A673 (cell line): ENCODE measurements around the gene CHD2. TPM values are rescaled to one million over a fixed set of nuclear protein-coding genes. Genes with fewer than 3 reads are reported as not detected.

ENCODE experiments used
- BruUV-seq: library from RNA; stranded (reverse); fragments of 400-500 nt; replicated peaks from 2 replicates; lab custom pipeline; 2021; lab: Mats Ljungman, UMichigan
- CTCF ChIA-PET: fragments of 300-600 bp; sonication (Branson Sonifier 250); formaldehyde crosslinking; loops from one replicate; lab custom pipeline; 2022; ENCODE audit warnings: antibody characterized with exemption; lab: Charles Lee
- POLR2A ChIA-PET: fragments of 300-600 bp; sonication (Branson Sonifier 250); formaldehyde crosslinking; loops from one replicate; lab custom pipeline; 2022; ENCODE audit warnings: antibody characterized with exemption; ENCODE audit not compliant: low non-redundant PET; lab: Charles Lee
- DNase-seq: peaks from one replicate; pipeline ENCODE4 v3.0.0-alpha.2; 2015; ENCODE audit warnings: low spot score
- H3K27ac ChIP-seq: fragments of 200-600 bp; sonication (generic); 2 replicates; pipeline ENCODE4 v1.5.1; 2016; ENCODE audit warnings: mixed run types, low read depth, mild to moderate bottlenecking, mixed read lengths, antibody characterized with exemption, low read length; ENCODE audit not compliant: poor library complexity, severe bottlenecking
- H3K27me3 ChIP-seq: fragments of 200-600 bp; sonication (generic); replicated peaks from 2 replicates; pipeline ENCODE4 v1.6.1; 2017; ENCODE audit warnings: mixed run types, low read depth, mild to moderate bottlenecking, mixed read lengths, antibody characterized with exemption, low read length; ENCODE audit not compliant: insufficient read depth, poor library complexity
- H3K36me3 ChIP-seq: fragments of 200-600 bp; sonication (generic); 2 replicates; pipeline ENCODE4 v1.6.1; 2016; ENCODE audit warnings: mixed run types, mild to moderate bottlenecking, mixed read lengths, antibody characterized with exemption, low read length; ENCODE audit not compliant: insufficient read depth, poor library complexity, severe bottlenecking
- H3K4me1 ChIP-seq: fragments of 200-600 bp; sonication (generic); 2 replicates; pipeline ENCODE4 v1.6.1; 2017; ENCODE audit warnings: mixed run types, mild to moderate bottlenecking, mixed read lengths, antibody characterized with exemption, low read length; ENCODE audit not compliant: insufficient read depth, poor library complexity, severe bottlenecking
- H3K4me3 ChIP-seq: fragments of 200-600 bp; sonication (generic); 2 replicates; pipeline ENCODE4 v1.5.1; 2016; ENCODE audit warnings: low read depth, mixed run types, mild to moderate bottlenecking, mixed read lengths, low read length; ENCODE audit not compliant: poor library complexity, severe bottlenecking
- H3K9me3 ChIP-seq: fragments of 200-600 bp; sonication (generic); 2 replicates; pipeline ENCODE4 v1.6.1; 2016; ENCODE audit warnings: mixed run types, low read depth, mild to moderate bottlenecking, mixed read lengths, antibody characterized with exemption, low read length; ENCODE audit not compliant: poor library complexity, severe bottlenecking
- CTCF ChIP-seq: fragments of 300-800, 200-600 bp; sonication (generic); conservative IDR thresholded peaks from 2 replicates; pipeline ENCODE4 v1.5.1; 2017; ENCODE audit warnings: low read depth, mild to moderate bottlenecking, antibody characterized with exemption, low read length, moderate library complexity, mixed read lengths
- EZH2 ChIP-seq: fragments of 200-600 bp; sonication (generic); IDR thresholded peaks from 2 replicates; pipeline ENCODE4 v1.6.1; 2017; ENCODE audit warnings: borderline replicate concordance, low read depth, mild to moderate bottlenecking, mixed read lengths, antibody characterized with exemption, low read length; ENCODE audit not compliant: poor library complexity, severe bottlenecking
- intact Hi-C: fragments of 100-400 bp; cut with micrococcal nuclease; formaldehyde crosslinking; loops from one replicate; pipeline ENCODE4 v1.10.0; 2022; ENCODE audit not compliant: unreplicated experiment
- total RNA-seq: library from RNA; stranded (reverse); gene quantifications from 2 replicates; pipeline ENCODE4 v1.2.3, GENCODE V29; 2021

Gene CHD2
- total RNA-seq, 1 experiment from 2014 or later, result 75.7 TPM

GRCh38 chr15:92920595-92921161, 20.6 kb downstream of the CHD2 start:
- H3K4me1 ChIP-seq, result peaks cover 16% of the 10 kb centered on the region
- no peaks in the 10 kb centered on the region for H3K9me3 ChIP-seq
- ChIA-PET POLR2A (interaction anchor here (0.6 kb wide), 2 partner anchors 124 to 1867 kb away, joined by 4 read pairs; no protein-coding TSS in a partner anchor), CTCF (interaction anchor here (1.6 kb wide), 1 partner anchor 123 kb away, joined by 5 read pairs; no protein-coding TSS in a partner anchor)
- H3K4me3 ChIP-seq, result no peak overlapping the region
- no peak for TF ChIP-seq EZH2
- no peak for TF ChIP-seq CTCF
- intact Hi-C loops, result no loop called here
- no peak overlapping the region for H3K27ac ChIP-seq
- no peaks in the 10 kb centered on the region for H3K27me3 ChIP-seq
- BruUV-seq, result no TSS peak
- no peak for DNase-seq
- H3K36me3 ChIP-seq, result peaks cover 27% of the 10 kb centered on the region

- H3K36me3 ChIP-seq, result peaks cover 35% of the 10 kb centered on the region
Observed at GRCh38 chr15:92921215-92922131, 21.3 kb downstream of the CHD2 start.

More at GRCh38 chr15:92921215-92922131, 21.3 kb downstream of the CHD2 start:
- H3K9me3 ChIP-seq, result no peaks in the 10 kb centered on the region
- intact Hi-C loops, result no loop called here
- H3K4me1 ChIP-seq, result peaks cover 16% of the 10 kb centered on the region
- H3K4me3 ChIP-seq, result no peak overlapping the region
- TF ChIP-seq EZH2 (no peak), CTCF (no peak)
- H3K27me3 ChIP-seq, result no peaks in the 10 kb centered on the region
- DNase-seq, result no peak
- ChIA-PET CTCF (interaction anchor here (1.6 kb wide), 1 partner anchor 124 kb away, joined by 5 read pairs; no protein-coding TSS in a partner anchor), POLR2A (interaction anchor here (0.6 kb wide), 2 partner anchors 124 to 1868 kb away, joined by 4 read pairs; no protein-coding TSS in a partner anchor)
- no TSS peak for BruUV-seq
- no peak overlapping the region for H3K27ac ChIP-seq
